H1 (cell line): Measurements from ENCODE around the gene SPINK1. TPM values are rescaled to one million over a fixed set of nuclear protein-coding genes. Genes with fewer than 3 reads are reported as not detected.

ENCODE experiments used
- CEBPB ChIP-seq: IDR thresholded peaks from 2 replicates; pipeline ENCODE4 v1.6.1; 2012; ENCODE audit warnings: low read depth, low read length
- CHD2 ChIP-seq: IDR thresholded peaks from 2 replicates; pipeline ENCODE4 v1.6.1; 2012; ENCODE audit warnings: low read length, improper control_type of control experiment
- CREB1 ChIP-seq: IDR thresholded peaks from 2 replicates; pipeline ENCODE4 v1.6.1; 2012; ENCODE audit warnings: inconsistent platforms
- CTCF ChIP-seq, 3 experiments: IDR thresholded peaks; 1 replicate in 2 of 3; 2 replicates in 1 of 3; pipeline versions ENCODE4 v1.5.1 to v1.6.1; 2011; ENCODE audit warnings: low read length in 3 of 3, mild to moderate bottlenecking in 3 of 3, inconsistent platforms in 2 of 3, low read depth in 1 of 3, moderate library complexity in 1 of 3; ENCODE audit not compliant: insufficient read depth in 1 of 3; ENCODE audit errors: control extremely low read depth in 1 of 3
- KDM4A ChIP-seq: IDR thresholded peaks from one replicate; pipeline ENCODE4 v1.7.1; 2012; ENCODE audit warnings: low read depth, mild to moderate bottlenecking, moderate library complexity, low read length, inconsistent platforms; ENCODE audit not compliant: severe bottlenecking
- POLR2AphosphoS5 ChIP-seq: IDR thresholded peaks from 2 replicates; pipeline ENCODE4 v1.6.1; 2011; ENCODE audit warnings: low read depth, low read length
- SP1 ChIP-seq: IDR thresholded peaks from 2 replicates; pipeline ENCODE4 v1.6.1; 2011; ENCODE audit warnings: low read depth, low read length
- polyA plus RNA-seq, 7 experiments: library from polyadenylated mRNA; depleted of rRNA in 3 of 7; stranded (reverse) in 5 of 7; unstranded in 2 of 7; fragments of >200 nt in 5 of 7; fragments of 200-250 nt in 2 of 7; gene quantifications; 1 replicate in 5 of 7; 2 replicates in 1 of 7; 4 replicates in 1 of 7; pipeline versions ENCODE4 v1.2.1 to v1.2.3, GENCODE V29; 2011 to 2013; ENCODE audit warnings: missing spikeins in 2 of 7, mixed read lengths in 2 of 7
- total RNA-seq: library from RNA; stranded (reverse); fragmentation: NEBNext Ultra II Directional; extraction: Animal tissue kit (Norgen Biotek cat#: 25700); gene quantifications from 2 replicates; pipeline ENCODE4 v1.2.1, GENCODE V29; 2021

The SPINK1 gene
- total and polyA plus RNA-seq, 2 of the 8 experiments (the other 6 are each of a cell fraction or from before 2014, with no cell fraction given): 0.48 to 1.3 TPM

- 0 out of 2 replicates have a peak, but pooled peaks have one; percentile 17 for TF ChIP-seq CEBPB
- TF ChIP-seq POLR2AphosphoS5: peak; percentile 82
- peak; percentile 80 for TF ChIP-seq SP1
- TF ChIP-seq CHD2: 0 out of 2 replicates have a peak, but pooled peaks have one; percentile 46
- TF ChIP-seq CTCF (IDR thresholded peaks at IDR 0.05; ENCODE audit: control extremely low read depth in 1 of 3, insufficient read depth in 1 of 3, low read depth in 1 of 3, low read length in 3 of 3): peak in 2 of 3 experiments; percentile 6 to 23; a peak in 2 of 4 replicates
- TF ChIP-seq KDM4A: peak; percentile 32
- TF ChIP-seq CREB1: 0 out of 2 replicates have a peak, but pooled peaks have one; percentile 46
- TF ChIP-seq, all 59 proteins: peak for 21
Measured at GRCh38 chr5:147782110-147783028, 49.1 kb downstream of the SPINK1 start, which contains the start of gene JAKMIP2 (continued).
